NCI-H1417 (cell line): ENCODE results near the gene KCTD1.

Source experiments
- DNase-seq, 3 experiments: peaks; one replicate each; lab custom pipeline; 2025; lab: John Stamatoyannopoulos, UW

The KCTD1 gene

GRCh38 chr18:26524002-26524401 lies 24.4 kb downstream of the KCTD1 start:
- DNase-seq: no peak

GRCh38 chr18:26521617-26522016 lies 26.7 kb downstream of the KCTD1 start:
- DNase-seq: no peak

GRCh38 chr18:26520974-26521373 lies 27.4 kb downstream of the KCTD1 start:
- DNase-seq: no peak

- no peak for DNase-seq
These were observed 29.2 kb downstream of the KCTD1 start for GRCh38 chr18:26519114-26519513.

GRCh38 chr18:26516964-26517363 lies 31.4 kb downstream of the KCTD1 start:
- peak in 1 of 3 experiments; percentile 4 for DNase-seq

- no peak for DNase-seq
These were observed 32.5 kb downstream of the KCTD1 start for GRCh38 chr18:26515643-26516487.

GRCh38 chr18:26511339-26512071 lies 36.8 kb downstream of the KCTD1 start:
- DNase-seq: peak in 2 of 3 experiments; percentile 75 to 98

- no peak for DNase-seq
These were observed 38.0 kb downstream of the KCTD1 start for GRCh38 chr18:26510337-26510736.

- peak in 1 of 3 experiments; percentile 46 for DNase-seq
These were observed 42.3 kb downstream of the KCTD1 start for GRCh38 chr18:26506012-26506411.

- peak in 2 of 3 experiments; percentile 32 to 64 for DNase-seq
These were observed 43.5 kb downstream of the KCTD1 start for GRCh38 chr18:26504831-26505230.

GRCh38 chr18:26503382-26503781 lies 45.0 kb downstream of the KCTD1 start:
- peak in 1 of 3 experiments; percentile 29 for DNase-seq

GRCh38 chr18:26502823-26503222 lies 45.5 kb downstream of the KCTD1 start:
- no peak for DNase-seq

GRCh38 chr18:26497866-26498265 lies 50.5 kb downstream of the KCTD1 start:
- no peak for DNase-seq

GRCh38 chr18:26496528-26496927 lies 51.8 kb downstream of the KCTD1 start:
- DNase-seq: no peak

- no peak for DNase-seq
These were observed 53.1 kb downstream of the KCTD1 start for GRCh38 chr18:26495287-26495686.

- DNase-seq: no peak
These were observed 55.3 kb downstream of the KCTD1 start for GRCh38 chr18:26493021-26493420.

- DNase-seq: no peak
These were observed 57.0 kb downstream of the KCTD1 start for GRCh38 chr18:26491194-26491816.

GRCh38 chr18:26489881-26490280 lies 58.5 kb downstream of the KCTD1 start:
- DNase-seq: no peak

GRCh38 chr18:26489191-26489590 lies 59.2 kb downstream of the KCTD1 start:
- no peak for DNase-seq

- peak in 2 of 3 experiments; percentile 71 to 87 for DNase-seq
These were observed 59.8 kb downstream of the KCTD1 start for GRCh38 chr18:26488417-26489009.

- no peak for DNase-seq
These were observed 60.9 kb downstream of the KCTD1 start for GRCh38 chr18:26487437-26487836.

GRCh38 chr18:26483633-26484032 lies 64.7 kb downstream of the KCTD1 start:
- DNase-seq: no peak
